GM19099 (cell line): ENCODE data around the gene SLC26A1.

Source experiments
- POLR2A ChIP-seq: IDR thresholded peaks from 3 replicates; pipeline ENCODE4 v1.6.1; 2011; ENCODE audit warnings: low read depth; ENCODE audit not compliant: insufficient read length; ENCODE audit errors: extremely low read depth

SLC26A1 gene

DNA sequence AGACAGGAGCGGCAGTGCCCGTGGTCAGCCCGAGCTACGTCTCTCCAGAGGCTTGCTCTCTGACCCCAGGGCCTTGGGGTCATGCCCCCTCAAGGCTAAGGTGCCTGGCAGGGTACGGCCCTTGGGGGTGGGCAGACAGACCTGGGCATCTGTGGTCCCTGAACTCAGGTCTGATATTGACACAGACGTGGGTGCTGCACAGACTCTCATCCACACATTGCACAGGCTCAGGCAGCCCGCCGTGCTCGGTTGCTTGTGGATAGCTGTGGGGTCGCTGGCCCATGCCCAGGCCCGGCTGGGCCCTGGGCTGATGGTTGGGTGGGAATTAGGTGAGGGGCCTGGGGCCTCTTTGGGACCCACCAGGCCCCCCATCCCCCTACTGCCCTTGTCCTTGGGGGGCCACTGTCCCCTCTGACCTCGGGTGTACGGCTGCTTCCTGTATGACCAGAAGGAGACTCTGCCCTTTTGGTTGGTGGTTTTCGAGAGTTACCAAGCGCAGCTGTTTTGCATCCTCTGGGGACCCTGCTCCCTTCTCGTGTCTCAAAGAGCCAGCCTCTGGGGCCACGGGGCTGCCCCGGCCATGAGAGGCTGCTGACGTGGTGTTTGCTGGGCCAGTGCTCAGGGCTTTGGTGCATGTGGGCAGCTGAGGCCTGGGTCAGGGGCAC, 28.3 kb upstream of the SLC26A1 start:
- no peak for TF ChIP-seq POLR2A

DNA sequence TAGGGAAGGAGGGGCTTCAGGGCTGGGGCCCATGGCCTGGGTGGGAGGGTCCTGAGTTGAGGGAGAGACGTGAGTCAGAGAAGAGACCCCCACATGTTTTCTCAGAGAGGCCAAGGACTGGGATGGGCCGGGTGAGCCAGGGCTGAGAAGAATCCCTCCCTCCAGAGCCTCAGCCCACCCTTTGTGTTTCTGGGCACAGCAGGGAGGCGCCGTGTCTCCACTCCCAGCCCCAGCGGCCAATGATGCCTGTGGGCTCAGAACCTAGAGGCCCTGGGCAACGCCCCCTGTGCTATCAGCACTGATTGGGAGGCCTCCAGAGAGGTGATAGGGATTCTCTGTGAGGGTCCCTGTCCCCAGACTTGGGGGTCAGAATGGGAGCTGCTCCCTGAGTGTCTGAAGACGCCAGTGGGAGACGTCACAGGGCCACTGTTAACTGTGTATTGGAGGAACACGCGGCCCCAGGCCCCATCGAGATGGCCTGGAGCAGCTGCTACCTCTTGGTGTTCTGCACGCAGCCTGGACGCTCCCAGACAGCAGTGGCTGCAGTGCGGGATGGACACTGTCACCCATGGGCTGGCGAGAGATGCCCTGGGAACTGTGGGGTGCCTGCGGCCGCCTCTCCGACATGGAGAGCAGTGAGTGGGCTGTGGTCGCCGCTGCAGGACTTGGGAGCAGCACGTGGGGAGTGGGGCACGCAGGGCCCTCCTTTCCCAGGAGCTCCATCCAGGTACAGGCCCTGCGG, 26.7 kb upstream of the SLC26A1 start:
- no peak for TF ChIP-seq POLR2A

DNA sequence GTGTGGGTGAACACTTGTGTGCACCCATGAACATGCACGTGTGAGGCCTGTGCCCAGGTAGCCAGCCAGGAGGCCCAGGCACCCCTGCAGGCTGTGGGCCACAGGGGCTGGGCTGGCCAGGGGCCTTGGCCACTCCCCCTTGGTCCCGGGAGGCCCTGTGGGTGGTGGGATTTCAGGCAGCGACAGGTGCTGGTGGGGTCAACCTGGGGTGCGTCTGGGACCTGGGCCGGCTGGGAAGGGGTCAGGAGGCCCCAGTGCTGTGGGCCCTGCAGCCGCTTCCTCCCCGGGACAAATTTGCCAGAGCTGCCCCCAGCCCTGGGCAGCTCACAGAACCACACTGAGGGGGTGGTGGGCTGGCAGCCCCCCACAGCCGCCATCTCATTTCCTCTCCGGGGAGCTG, 26.1 kb upstream of the SLC26A1 start:
- TF ChIP-seq POLR2A = no peak

DNA sequence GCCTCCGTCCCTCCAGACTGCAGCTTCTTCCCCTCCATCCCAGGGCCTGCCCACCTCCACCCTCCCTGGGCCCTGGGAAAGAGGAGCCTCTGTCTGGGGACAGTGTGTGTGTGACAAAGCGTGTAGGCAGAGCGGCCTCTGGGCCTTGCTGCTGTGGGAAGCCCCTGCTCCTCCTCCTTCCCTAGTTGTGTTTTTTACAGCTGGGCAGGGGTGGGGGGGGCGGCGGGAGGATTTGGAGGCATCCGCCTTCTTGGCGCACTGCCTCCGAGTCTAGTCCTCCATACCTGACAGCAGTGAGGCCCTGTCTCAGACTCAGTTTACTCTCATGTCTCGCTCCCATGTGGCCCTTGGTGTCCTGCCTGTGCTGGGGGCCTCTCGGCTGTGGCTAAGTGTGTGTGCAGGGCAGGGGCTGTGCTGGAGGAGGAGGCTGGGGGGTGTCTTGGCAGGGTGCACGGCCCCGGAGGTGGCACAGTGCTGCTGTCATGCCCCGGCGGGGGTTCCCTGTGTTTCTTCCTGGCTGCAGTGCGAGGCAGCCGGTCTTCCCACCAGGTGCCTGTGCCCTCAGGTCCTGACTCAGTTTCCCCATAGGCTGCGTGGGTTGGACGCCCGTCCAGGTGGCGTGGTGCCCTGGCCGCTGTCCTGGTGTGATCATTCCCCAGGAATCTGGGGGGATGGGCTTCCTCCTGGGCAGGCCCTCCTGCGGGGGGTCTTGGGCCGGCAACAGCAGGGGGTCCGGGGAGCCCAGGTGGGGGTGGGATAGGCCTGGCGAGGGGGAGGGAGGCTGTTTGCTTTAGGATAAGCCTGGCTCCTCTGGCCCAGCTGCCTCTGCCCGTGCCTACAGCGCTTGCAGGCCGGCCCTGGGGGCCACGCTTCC, 25.2 kb upstream of the SLC26A1 start:
- TF ChIP-seq POLR2A = no peak

DNA sequence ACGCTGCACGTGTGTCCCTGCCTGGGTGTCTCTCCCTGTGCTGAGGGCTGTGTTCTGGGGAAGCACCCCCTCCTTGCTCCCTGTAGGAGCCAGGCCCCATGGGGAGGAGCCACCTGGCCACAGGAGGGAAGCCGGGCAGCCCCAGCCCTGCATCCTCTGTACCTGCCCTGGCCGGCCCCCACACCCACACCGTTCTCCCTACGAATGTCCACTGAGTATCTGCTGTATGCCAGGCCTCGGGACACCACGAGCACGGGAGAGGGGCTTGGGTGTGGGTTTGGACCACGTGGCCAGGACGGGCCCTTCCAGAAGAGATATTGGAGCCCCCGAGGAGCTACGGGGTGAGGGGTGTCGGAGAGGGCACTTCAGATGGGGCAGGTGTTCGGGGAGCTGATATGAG, 24.5 kb upstream of the SLC26A1 start:
- no peak for TF ChIP-seq POLR2A

DNA sequence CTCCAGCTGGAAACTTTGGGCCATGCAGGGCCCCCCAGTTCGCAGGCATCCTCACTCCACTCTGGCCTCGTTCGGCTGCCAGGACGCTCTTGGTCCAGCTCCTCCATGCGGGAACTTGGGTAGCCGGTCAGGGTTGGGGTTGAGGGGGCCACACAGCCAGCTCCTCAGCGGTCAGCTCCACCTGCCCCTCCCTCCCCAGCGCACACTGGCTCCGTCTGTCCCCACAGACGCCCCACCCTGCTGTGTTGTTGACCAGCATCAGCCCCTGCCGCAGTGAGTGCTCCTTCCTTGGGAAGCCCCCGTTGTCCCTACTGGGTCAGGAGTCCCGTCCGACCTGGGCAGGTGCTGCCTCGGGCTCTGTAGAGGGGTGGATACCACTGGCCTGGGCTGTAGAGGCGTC, 24.0 kb upstream of the SLC26A1 start:
- no peak for TF ChIP-seq POLR2A

DNA sequence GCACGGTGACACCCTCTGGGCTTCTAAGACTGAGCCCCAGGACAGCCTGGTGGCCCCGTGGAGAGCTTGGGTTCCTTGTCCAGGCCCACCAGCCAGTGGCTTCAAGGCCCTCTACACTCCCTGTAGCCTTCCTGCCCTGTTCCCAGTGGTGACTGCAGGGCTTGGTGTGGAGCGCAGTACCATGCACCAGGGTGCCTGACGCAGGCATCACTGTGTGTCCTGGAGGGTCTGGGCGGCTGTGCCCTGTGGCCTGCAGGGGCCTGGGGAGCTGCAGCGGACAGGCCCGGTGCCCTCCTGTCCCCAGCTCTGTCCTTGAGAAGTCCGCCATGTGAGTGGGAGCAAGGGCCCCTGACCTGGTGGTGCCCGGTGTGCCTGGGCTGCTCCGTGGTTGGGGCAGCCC, 22.5 kb upstream of the SLC26A1 start:
- no peak for TF ChIP-seq POLR2A

DNA sequence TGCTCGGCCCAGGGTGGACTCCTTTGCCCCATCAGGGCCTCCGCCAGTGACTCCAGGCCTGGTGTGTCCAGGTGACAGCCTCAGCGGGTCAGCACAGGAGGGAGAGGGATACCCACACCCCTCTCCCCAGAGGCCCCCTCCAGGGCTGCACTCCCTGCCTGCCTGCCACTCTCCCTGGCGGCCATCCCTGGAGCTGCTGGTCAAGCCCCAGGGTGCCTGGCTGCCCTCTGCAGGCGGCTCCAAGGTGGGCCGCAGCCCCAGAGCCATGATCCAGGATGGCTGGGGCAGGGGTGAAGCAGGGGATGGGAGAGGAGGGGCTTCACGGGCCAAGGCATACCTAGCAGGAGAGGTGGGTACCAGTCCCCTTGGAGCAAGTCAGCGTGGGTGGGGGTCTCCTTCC, 22.0 kb upstream of the SLC26A1 start:
- TF ChIP-seq POLR2A = no peak

DNA sequence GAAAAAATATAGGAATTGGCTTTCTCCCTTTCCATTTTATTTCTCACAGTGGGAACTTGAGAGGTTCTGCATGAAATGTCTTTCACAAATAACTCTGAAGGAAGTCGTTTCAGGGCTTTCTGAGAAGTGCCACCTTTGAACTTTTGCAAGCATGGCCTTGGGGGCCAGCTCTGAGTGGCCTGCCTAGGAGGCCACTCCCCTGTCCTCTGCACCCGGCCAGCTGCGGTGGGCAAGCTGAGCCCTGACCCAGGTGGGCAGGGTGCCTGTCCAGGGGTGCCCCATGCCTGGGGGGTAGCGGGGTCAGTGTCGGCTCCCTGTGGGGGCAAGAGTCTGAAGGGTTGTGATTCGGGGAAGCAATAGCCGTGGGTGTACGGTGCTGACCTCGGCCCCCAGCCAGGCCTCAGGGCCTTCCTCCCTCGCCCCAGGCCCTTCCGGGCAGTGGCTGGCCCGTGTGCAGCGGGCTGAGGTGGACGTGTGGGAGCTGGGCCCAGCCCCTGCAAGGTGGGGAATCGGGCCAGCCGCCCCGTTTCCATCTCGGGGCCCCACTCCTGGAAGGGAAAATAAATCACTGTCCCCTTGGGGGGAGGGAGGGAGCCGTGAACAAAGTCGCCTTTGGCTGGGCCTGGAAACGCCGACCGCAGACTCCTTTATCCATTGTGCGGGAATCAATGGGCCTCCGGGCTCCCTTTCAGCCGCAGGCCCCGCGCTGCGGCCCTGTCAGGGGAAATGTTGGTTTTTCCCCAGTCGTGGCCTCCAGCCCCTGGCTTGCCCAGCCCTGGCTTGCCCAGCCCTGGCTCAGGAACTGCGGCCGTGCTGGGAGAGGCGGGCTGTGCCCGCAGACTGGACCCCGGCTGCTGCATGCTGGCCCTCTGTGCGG, 21.3 kb upstream of the SLC26A1 start:
- TF ChIP-seq POLR2A = no peak

DNA sequence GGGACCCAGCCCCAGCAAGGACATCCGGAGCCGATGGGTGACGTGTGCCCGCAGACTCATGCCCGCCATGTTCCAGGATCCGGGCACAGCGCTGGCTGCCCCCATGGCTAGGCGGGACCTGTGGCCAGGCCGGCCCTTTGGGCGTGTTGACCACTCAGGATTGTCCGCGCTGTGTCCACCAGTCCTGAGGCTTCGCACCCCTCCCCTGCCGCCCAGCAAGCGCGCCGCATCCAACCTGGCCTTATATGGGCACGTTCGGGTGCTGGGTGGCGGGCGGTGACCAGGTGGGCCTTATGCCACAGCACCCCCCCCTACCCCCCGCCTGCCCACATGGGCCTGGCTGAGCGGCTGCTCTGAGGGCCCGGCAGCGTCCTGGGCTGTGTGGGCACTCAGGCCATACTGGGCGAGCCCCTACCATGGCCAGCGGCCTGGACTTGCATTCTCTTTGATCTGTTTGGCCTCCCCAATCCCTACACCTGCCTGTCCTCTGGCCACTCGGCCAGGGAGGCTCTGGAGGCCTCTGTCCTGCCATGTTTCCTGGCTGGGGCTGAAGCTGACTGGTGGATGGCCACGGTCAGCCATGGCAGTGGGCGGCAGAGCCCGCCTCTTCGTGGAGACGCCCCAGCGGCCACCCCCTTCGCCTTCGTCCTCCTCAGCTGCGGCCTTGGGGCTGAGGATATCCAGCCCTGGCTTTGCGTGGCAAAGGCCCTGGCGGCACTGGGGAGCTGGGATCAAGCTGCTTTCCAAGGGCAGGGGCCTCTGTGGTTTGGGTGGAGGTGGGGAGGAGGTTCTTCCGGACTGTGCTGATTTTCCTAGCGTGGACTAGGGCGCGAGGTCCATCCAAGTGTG, 20.2 kb upstream of the SLC26A1 start:
- no peak for TF ChIP-seq POLR2A

DNA sequence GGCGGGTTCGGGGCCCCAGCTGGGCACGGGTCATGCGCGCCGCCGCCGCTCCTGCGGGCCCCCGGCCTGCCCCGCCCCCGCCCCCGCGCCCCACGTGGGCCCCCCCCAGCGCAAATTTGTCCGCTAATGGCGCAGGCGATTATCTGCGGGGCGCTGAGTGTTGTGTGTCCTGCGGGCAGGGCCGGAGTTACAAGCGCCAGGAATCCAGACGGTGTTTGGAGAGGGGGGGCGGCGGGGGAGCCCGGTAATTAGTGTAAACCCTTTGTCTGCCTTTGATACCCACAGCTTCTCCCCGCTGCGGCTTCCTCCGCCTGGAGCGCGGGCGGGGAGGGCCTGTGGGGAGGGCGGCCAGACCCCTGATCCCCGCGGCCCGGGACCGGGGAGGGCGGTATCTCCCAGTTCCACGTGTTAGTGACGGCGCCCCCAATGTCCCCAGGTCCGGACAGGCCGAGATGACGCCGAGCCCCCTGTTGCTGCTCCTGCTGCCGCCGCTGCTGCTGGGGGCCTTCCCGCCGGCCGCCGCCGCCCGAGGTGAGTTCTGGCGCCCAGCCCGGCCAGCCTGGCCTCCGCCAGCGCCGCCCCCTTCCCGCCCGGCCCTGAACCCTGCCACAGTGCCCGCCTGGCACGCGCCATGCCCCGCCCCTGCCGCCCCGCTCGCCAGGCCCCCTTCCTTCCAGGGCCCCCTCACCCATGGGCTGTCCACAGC, 19.0 kb upstream of the SLC26A1 start:
- TF ChIP-seq POLR2A = no peak

DNA sequence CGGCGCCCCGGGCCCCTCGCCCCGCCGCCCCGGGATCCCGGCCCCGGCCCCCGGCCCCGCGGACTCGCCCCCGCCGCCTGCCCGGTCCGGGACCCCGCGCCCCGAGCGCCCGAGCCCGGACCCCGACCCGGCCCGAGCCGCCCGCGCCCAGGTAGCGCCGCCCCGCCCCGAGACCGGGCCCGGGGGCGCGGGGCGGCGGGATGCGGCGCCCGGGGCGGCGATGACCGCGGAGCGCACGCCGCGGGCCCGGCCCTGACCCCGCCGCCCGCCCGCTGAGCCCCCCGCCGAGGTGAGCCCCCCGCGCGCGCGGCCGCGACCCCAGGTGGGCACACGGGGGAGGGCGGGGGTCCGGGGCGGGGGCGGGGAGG, 18.4 kb upstream of the SLC26A1 start:
- TF ChIP-seq POLR2A = no peak

DNA sequence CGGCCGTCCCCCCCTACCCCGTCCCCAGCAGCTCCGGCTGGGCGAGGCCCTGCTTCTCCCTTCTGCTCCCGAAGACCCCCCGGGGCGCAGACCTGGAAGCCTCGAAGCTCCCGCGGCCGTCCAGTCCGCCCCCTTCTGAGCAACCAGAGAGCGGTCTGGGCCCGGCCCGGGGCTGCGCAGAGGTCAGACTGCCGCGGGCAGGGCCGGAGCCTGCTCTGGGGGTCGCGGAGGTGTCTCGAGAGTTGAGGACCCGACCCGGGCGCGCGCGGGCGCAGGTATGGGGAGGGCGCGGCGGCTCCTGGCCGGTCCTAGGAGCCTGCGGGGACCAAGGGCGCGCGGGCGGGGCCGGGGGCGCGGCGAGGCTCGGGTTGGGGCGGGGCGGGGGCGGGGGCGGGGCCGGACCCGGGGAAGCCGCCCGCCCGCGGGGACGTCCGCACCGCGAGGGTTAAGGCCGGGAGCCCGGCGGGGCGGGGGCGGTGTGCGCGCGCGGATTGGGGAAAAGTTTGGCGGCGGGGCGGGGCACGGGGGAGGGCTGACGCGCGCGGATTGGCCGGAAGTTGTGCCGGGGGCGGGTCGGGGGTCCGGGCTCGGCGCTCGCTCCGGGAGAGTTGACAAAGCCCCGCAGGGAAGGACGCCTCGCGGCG, 17.9 kb upstream of the SLC26A1 start, which contains the start of gene FGFRL1:
Gene FGFRL1 (plus strand): TSS at position 605 of the 644 bp plus-strand sequence. CDS start 860 bp downstream, outside the sequence.
- TF ChIP-seq POLR2A = no peak

DNA sequence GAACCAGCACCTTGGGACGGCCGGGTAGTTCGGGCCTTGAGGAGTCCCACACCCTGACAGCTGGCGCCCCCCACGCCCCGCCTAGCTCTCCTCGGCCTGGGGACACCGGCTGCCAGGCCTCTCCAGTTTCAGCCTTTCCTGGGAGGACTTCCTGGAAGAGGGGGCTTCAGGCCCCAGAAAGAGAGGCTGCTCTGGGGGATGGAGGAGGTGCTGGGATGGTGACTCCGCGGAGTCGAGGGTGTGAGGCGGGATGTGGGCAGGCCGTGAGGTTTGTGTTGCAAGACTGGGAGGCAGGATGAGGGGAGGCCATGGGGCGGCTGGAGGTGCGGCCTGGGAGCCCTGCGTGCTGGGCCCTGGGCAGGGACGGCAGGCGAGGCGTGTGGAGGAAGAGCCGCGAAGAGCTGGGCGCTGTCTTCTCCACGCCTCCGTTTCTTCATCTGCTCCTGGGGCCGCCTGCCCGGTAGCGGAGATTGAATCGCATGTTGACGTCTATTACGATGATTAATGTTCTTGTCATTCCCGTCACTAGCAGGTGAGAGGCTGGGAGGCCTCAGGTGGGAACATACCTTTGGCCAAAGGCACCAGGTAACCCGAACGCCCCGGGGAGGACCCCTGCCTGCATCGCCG, 17.3 kb upstream of the SLC26A1 start:
- TF ChIP-seq POLR2A = no peak
